Measurements from ENCODE around the gene EIF3L.

DNA sequence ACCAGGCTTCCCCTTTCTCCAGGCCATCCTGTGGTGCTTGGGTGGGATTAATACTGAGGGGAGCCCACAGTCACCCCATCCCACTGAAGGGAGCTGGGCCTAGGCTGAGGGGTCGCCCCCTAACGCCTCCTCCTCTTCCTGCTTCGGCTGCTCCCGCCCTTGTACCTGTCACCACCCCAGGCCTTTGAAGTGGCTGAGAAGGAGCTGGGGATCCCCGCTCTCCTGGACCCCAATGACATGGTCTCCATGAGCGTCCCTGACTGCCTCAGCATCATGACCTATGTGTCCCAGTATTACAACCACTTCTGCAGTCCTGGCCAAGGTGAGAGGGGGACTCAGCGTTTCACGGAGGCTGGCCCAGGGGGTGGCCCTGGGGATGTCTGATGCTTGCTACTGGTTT lies 63.0 kb downstream of the EIF3L start:
- TF ChIP-seq, protein P1, sequence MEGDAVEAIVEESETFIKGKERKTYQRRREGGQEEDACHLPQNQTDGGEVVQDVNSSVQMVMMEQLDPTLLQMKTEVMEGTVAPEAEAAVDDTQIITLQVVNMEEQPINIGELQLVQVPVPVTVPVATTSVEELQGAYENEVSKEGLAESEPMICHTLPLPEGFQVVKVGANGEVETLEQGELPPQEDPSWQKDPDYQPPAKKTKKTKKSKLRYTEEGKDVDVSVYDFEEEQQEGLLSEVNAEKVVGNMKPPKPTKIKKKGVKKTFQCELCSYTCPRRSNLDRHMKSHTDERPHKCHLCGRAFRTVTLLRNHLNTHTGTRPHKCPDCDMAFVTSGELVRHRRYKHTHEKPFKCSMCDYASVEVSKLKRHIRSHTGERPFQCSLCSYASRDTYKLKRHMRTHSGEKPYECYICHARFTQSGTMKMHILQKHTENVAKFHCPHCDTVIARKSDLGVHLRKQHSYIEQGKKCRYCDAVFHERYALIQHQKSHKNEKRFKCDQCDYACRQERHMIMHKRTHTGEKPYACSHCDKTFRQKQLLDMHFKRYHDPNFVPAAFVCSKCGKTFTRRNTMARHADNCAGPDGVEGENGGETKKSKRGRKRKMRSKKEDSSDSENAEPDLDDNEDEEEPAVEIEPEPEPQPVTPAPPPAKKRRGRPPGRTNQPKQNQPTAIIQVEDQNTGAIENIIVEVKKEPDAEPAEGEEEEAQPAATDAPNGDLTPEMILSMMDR (IDR thresholded peaks at IDR 0.05): no peak
- TF ChIP-seq POLR2A (IDR thresholded peaks at IDR 0.05): no peak
- no peak for TF ChIP-seq EP300 (IDR thresholded peaks at IDR 0.05; ENCODE audit: low read depth)
- TF ChIP-seq POLR2AphosphoS5 (IDR thresholded peaks at IDR 0.05): no peak

All from transverse colon (tissue), 4 donors.